Spleen (tissue), 11 donors: ENCODE results near the gene SEPTIN12. TPM values are rescaled to one million over a fixed set of nuclear protein-coding genes. Genes with fewer than 3 reads are reported as not detected.
"Not testable (repeated sequence)": the region's sequence is repeated elsewhere in the genome, so short reads cannot be mapped to it uniquely, and the experiment has no call there.

Experiments
- DNase-seq: peaks from one replicate; pipeline ENCODE4 v3.0.0-alpha.2; 2020
- H3K27ac ChIP-seq, 8 donors: fragments of 200-600 bp; sonication (generic) in 7 of 8; 1 replicate in 4 of 8; 2 replicates in 4 of 8; pipeline versions ENCODE4 v1.5.0 to v1.8.0; 2016 to 2021; ENCODE audit warnings: inconsistent platforms in 4 of 8, mild to moderate bottlenecking in 4 of 8, moderate library complexity in 1 of 8
- H3K27me3 ChIP-seq, 7 donors: fragments of 200-600 bp; sonication (generic) in 6 of 7; replicated peaks in 1 of 7; 1 replicate in 4 of 7; 2 replicates in 3 of 7; pipeline versions ENCODE4 v1.5.0 to v1.8.0; 2016 to 2021; ENCODE audit warnings: inconsistent platforms in 3 of 7, mild to moderate bottlenecking in 1 of 7
- H3K36me3 ChIP-seq, 6 donors: fragments of 200-600 bp; sonication (generic) in 5 of 6; 1 replicate in 4 of 6; 2 replicates in 2 of 6; pipeline versions ENCODE4 v1.5.0 to v1.8.0; 2016 to 2021; ENCODE audit warnings: inconsistent platforms in 2 of 6
- H3K4me1 ChIP-seq, 6 donors: fragments of 200-600 bp; sonication (generic) in 5 of 6; 1 replicate in 3 of 6; 2 replicates in 3 of 6; pipeline versions ENCODE4 v1.5.0 to v1.8.0; 2016 to 2021; ENCODE audit warnings: inconsistent platforms in 3 of 6
- H3K4me3 ChIP-seq, 8 donors: fragments of 200-600 bp; sonication (generic) in 7 of 8; 1 replicate in 4 of 8; 2 replicates in 4 of 8; pipeline versions ENCODE4 v1.5.0 to v1.8.0; 2016 to 2021; ENCODE audit warnings: inconsistent platforms in 4 of 8, mild to moderate bottlenecking in 4 of 8, moderate library complexity in 2 of 8
- H3K9me3 ChIP-seq, 8 donors: fragments of 200-600 bp; sonication (generic) in 7 of 8; 1 replicate in 4 of 8; 2 replicates in 4 of 8; pipeline versions ENCODE4 v1.5.0 to v1.8.0; 2016 to 2021; ENCODE audit warnings: inconsistent platforms in 4 of 8
- POLR2A ChIP-seq, 3 donors: fragments of 450-650 bp; IDR thresholded peaks; one replicate each; pipeline ENCODE4 v1.5.1; 2017; ENCODE audit warnings: antibody characterized with exemption in 3 of 3, mild to moderate bottlenecking in 1 of 3
- POLR2AphosphoS5 ChIP-seq, 3 donors: sonication (generic); formaldehyde crosslinking; IDR thresholded peaks; one replicate each; pipeline ENCODE4 v1.5.1; 2017; ENCODE audit warnings: antibody characterized with exemption in 3 of 3
- WGBS, 5 donors: extraction: QIAGEN DNeasy Blood & Tissue Kit in 3 of 5; methylation state at CpG; one replicate each; pipeline versions ENCODE4 v1.1.5 to v1.1.7; 2013 to 2018; 5-methylcytosine and 5-hydroxymethylcytosine counted together
- intact Hi-C: fragments of 100-400 bp; cut with DNase I; formaldehyde crosslinking; loops from one replicate; pipeline ENCODE4 v1.15.0; 2023; ENCODE audit warnings: low total_unique reads
- polyA plus RNA-seq, 3 donors: library from polyadenylated mRNA; stranded (reverse); fragments of 200-250 nt; gene quantifications; one replicate each; pipeline ENCODE4 v1.2.1, GENCODE V29; 2013
- total RNA-seq, 7 donors: library from RNA; depleted of rRNA in 3 of 7; stranded (reverse); fragments of >200 nt in 3 of 7; fragmentation: NEBNext Ultra II Directional in 4 of 7; extraction: Animal tissue kit (Norgen Biotek cat#: 25700) in 4 of 7; gene quantifications; one replicate each; pipeline versions ENCODE4 v1.1.0 to v1.2.1, GENCODE V29; 2016 to 2021
- TF ChIP-seq, protein P1 (sequence below), 11 experiments: fragments of 200-600 bp in 7 of 11; fragments of 450-650 bp in 4 of 11; sonication (generic) in 4 of 11; IDR thresholded peaks in 8 of 11; conservative IDR thresholded peaks in 3 of 11; 1 replicate in 7 of 11; 2 replicates in 4 of 11; pipeline versions ENCODE4 v1.4.0 to v1.8.0; 2016 to 2021; ENCODE audit warnings: antibody characterized with exemption in 11 of 11, inconsistent platforms in 4 of 11, mild to moderate bottlenecking in 1 of 11
- donor health status: healthy with polysubstance abuse.
- donor health status: DM: no; HTN: no; CAD: no; lungs with moderate emphysema.
- donor health status: DM: no; HTN: no; CAD: no.
- donor health status: Bipolar disorder and iron deficiency.
- donor health status: healthy.
- donor health status: DM: no; HTN: no; CAD: no.
- donor health status: DM: yes; HTN: yes; CAD: no.

Gene SEPTIN12
- total and polyA plus RNA-seq, 10 donors, result 0.37 TPM; not detected in 9

DNA sequence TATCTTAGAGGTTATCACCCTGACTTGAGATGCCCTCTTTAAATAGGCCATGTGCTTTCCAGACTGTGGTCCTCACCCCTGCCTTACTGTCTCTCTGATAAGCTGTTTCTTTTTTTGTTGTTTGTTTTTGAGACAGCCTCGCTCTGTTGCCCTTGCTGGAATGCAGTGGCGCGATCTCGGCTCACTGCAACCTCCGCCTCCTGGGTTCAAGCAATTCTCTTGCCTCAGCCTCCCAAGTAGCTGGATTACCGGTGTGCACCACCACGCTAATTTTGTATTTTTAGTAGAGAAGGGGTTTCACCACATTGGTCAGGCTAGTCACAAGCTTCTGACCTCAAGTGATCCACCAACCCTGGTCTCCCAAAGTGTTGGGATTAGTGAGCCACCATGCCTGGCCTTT lies 765 bp upstream of the SEPTIN12 start:
- TF ChIP-seq POLR2AphosphoS5 (IDR thresholded peaks at IDR 0.05), result no peak
- TF ChIP-seq, protein P1, sequence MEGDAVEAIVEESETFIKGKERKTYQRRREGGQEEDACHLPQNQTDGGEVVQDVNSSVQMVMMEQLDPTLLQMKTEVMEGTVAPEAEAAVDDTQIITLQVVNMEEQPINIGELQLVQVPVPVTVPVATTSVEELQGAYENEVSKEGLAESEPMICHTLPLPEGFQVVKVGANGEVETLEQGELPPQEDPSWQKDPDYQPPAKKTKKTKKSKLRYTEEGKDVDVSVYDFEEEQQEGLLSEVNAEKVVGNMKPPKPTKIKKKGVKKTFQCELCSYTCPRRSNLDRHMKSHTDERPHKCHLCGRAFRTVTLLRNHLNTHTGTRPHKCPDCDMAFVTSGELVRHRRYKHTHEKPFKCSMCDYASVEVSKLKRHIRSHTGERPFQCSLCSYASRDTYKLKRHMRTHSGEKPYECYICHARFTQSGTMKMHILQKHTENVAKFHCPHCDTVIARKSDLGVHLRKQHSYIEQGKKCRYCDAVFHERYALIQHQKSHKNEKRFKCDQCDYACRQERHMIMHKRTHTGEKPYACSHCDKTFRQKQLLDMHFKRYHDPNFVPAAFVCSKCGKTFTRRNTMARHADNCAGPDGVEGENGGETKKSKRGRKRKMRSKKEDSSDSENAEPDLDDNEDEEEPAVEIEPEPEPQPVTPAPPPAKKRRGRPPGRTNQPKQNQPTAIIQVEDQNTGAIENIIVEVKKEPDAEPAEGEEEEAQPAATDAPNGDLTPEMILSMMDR (IDR thresholded peaks at IDR 0.05 in 8 of 11, conservative IDR thresholded peaks at IDR 0.05 in 3 of 11), result no peak
- no peak for TF ChIP-seq POLR2A (IDR thresholded peaks at IDR 0.05)
- H3K36me3 ChIP-seq, result no peaks in the 10 kb centered on the region
- intact Hi-C loops, result no loop called here
- H3K9me3 ChIP-seq, result no peaks in the 10 kb centered on the region
- DNase-seq, result no peak
- 87 to 95% (median 94%) methylated on average over 7 of the region's 7 CpGs for WGBS, 5 donors
- no peaks in the 10 kb centered on the region for H3K4me1 ChIP-seq
- no peaks in the 10 kb centered on the region for H3K27me3 ChIP-seq
- no peak overlapping the region for H3K4me3 ChIP-seq
- no peak overlapping the region for H3K27ac ChIP-seq

DNA sequence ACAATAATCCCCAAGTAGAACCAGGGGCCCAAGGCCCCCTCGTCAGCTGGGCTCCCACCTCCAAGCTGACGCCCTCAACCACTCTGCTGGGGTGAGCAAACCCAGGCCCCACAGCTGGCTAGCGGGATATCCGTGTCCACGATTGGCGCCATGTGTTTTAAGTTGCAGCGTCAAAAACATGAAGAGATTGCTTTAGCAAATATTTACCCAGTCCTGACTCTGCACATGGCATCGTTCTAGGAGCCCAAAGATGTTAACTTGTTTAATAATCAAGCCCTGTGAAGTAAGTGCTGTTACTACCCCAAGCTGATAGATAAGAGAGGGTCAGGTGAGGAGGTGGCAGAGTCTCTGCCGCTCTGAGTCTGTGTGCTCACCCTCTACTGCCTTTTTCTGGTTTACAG lies 344 bp upstream of the SEPTIN12 start:
- Histone ChIP-seq H3K27me3 (no peaks in the 10 kb centered on the region), H3K36me3 (no peaks in the 10 kb centered on the region), H3K27ac (no peak overlapping the region), H3K4me3 (no peak overlapping the region), H3K4me1 (no peaks in the 10 kb centered on the region), H3K9me3 (no peaks in the 10 kb centered on the region)
- TF ChIP-seq, protein P1 (IDR thresholded peaks at IDR 0.05 in 8 of 11, conservative IDR thresholded peaks at IDR 0.05 in 3 of 11), result no peak
- TF ChIP-seq POLR2A (IDR thresholded peaks at IDR 0.05), result no peak
- no peak for TF ChIP-seq POLR2AphosphoS5 (IDR thresholded peaks at IDR 0.05)
- intact Hi-C loops, result no loop called here
- DNase-seq, result no peak
- 79 to 84% (median 83%) methylated on average over 7 to 9 of the region's 9 CpGs for WGBS, 5 donors

DNA sequence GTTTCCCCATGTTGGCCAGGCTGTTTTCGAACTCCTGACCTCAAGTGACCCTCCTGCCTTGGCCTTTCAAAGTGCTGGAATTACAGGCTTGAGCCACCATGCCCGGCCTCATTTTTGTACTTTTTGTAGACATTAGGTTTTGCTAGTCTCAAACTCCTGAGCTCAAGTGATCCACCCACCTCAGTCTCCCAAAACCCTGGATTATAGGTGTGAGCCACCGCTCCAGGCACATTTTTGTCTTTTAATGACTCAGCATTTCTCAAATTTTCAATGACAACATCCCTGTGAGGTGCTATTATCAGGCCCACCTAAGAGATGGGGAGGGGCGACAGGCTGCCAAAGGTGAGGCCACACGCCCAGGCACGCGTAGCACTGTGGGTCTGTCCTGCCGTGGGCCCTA lies 1.1 kb downstream of the SEPTIN12 start:
- no peaks in the 10 kb centered on the region for H3K4me1 ChIP-seq
- 80 to 96% (median 94%) methylated on average over 8 of the region's 8 CpGs for WGBS, 5 donors

DNA sequence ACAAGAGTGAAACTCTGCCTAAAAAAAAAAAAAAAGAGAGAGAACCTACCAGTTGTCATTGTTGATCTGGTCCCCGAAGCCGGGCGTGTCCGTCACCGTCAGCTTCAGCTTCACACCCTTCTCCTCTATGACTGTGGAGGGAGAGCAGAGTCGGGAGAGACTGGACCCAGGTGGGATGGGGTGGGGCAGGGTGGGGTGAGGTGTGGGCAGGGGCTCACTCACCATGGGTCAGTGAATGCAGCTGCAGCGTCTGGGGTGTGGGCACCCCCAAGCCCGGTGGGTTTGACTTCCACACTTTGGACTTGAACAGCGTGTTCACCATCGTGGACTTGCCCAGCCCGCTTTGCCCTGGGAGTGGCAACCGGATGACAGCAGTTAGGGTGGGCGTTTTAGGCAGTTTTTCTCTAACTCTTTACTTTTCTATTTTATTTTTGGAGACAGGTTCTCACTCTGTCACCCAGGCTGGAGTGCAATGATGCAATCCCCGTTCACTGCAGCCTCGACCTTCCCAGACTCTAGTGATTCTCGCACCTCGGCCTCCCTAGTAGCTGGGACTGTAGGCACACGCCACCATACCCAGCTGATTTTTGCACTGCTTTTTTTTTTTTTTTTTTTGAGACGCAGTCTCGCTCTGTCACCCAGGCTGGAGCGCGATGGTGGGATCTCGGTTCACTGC lies 2.2 kb downstream of the SEPTIN12 start:
- WGBS, 5 donors, result 90 to 96% (median 94%) methylated on average over 23 of the region's 23 CpGs
- no peaks in the 10 kb centered on the region for H3K9me3 ChIP-seq
- TF ChIP-seq POLR2AphosphoS5 (IDR thresholded peaks at IDR 0.05) (no peak), POLR2A (IDR thresholded peaks at IDR 0.05) (no peak)
- TF ChIP-seq, protein P1 (IDR thresholded peaks at IDR 0.05 in 8 of 11, conservative IDR thresholded peaks at IDR 0.05 in 3 of 11), result no peak

More for the DNA sequence above, 1.1 kb downstream of the SEPTIN12 start:
- TF ChIP-seq POLR2A (IDR thresholded peaks at IDR 0.05) (no peak), POLR2AphosphoS5 (IDR thresholded peaks at IDR 0.05) (no peak)
- TF ChIP-seq, protein P1 (IDR thresholded peaks at IDR 0.05 in 8 of 11, conservative IDR thresholded peaks at IDR 0.05 in 3 of 11), result no peak
- Histone ChIP-seq H3K27me3 (no peaks in the 10 kb centered on the region), H3K36me3 (no peaks in the 10 kb centered on the region), H3K27ac (no peak overlapping the region), H3K9me3 (no peaks in the 10 kb centered on the region), H3K4me3 (no peak overlapping the region)
- DNase-seq, result no peak
- intact Hi-C loops, result no loop called here

DNA sequence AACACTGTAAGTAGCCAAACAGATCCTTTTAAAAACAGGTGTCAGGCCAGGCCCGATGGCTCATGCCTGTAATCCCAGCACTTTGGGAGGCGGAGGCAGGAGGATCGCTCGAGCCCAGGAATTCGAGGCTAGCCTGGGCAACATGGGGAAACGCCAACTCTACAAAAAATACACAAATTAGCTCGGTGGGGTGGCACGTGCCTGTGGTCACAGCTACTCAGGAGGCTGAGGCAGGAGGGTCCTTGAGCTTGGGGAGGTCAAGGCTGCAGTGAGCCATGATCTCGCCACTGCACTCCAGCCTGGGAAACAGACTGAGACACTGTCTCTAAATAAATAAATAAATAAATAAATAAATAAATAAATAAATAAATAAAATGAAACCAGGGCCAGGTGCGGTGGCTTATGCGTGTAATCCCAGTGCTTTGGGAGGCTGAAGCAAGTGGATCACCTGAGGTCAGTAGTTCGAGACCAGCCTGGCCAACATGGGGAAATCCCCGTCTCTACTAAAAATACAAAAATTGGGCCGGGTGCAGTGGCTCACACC lies 3.6 kb downstream of the SEPTIN12 start:
- H3K27ac ChIP-seq, H3K36me3 ChIP-seq, DNase-seq, H3K4me1 ChIP-seq, H3K27me3 ChIP-seq, intact Hi-C loops, H3K9me3 ChIP-seq, H3K4me3 ChIP-seq: not testable (repeated sequence)
- 82 to 93% (median 90%) methylated on average over 14 of the region's 14 CpGs for WGBS, 5 donors

More for the DNA sequence above, 2.2 kb downstream of the SEPTIN12 start:
- no peaks in the 10 kb centered on the region for H3K4me1 ChIP-seq
- no peaks in the 10 kb centered on the region for H3K36me3 ChIP-seq
- DNase-seq, result no peak
- no peak overlapping the region for H3K4me3 ChIP-seq
- H3K27ac ChIP-seq, result no peak overlapping the region
- H3K27me3 ChIP-seq, result no peaks in the 10 kb centered on the region
- intact Hi-C loops, result no loop called here
